Measurements from ENCODE around the gene LAMA2. TPM values are rescaled to one million over a fixed set of nuclear protein-coding genes. Genes with fewer than 3 reads are reported as not detected.

Gene LAMA2
- total RNA-seq, 1 experiment from 2014 or later: 8.2 TPM

GRCh38 chr6:129475477-129476247 lies 592.7 kb downstream of the LAMA2 start:
- intact Hi-C loops (cut with micrococcal nuclease): no loop called here
- POLR2A ChIA-PET: no interaction called here
- Histone ChIP-seq H3K36me3 (ENCODE audit: control insufficient read depth in 1 of 2, insufficient read depth in 2 of 2, low read length in 2 of 2) (no peaks in the 10 kb centered on the region), H3K4me3 (replicated peaks in 1 of 2; ENCODE audit: low read depth in 1 of 2, low read length in 2 of 2) (no peak overlapping the region), H3K27me3 (ENCODE audit: insufficient read depth, low read length) (no peaks in the 10 kb centered on the region), H2AFZ (ENCODE audit: low read depth, low read length, poor library complexity, severe bottlenecking) (no peak overlapping the region), H4K20me1 (ENCODE audit: insufficient read depth) (no peaks in the 10 kb centered on the region), H3K9me3 (ENCODE audit: control insufficient read depth in 1 of 2, insufficient read depth in 1 of 2, low read depth in 1 of 2, low read length in 2 of 2) (no peaks in the 10 kb centered on the region), H3K9me2 (ENCODE audit: insufficient read depth) (no peaks in the 10 kb centered on the region), H3K4me1 (ENCODE audit: control insufficient read depth in 1 of 2, insufficient read depth in 2 of 2, low read length in 2 of 2) (peaks cover 0 to 9% of the 10 kb centered on the region in 2 experiments; a peak in 1 of 4 replicates), H3K27ac (ENCODE audit: low read depth, low read length) (no peak overlapping the region), H3K79me2 (ENCODE audit: insufficient read depth, low read length) (no peaks in the 10 kb centered on the region), H3K9ac (ENCODE audit: low read length) (no peak overlapping the region), H3K4me2 (ENCODE audit: low read length) (no peak overlapping the region)
- RAD21 ChIA-PET (ENCODE audit: low non-redundant PET in 1 of 2, low total read pairs in 2 of 2, uncharacterized antibody in 2 of 2, unreplicated experiment in 2 of 2): no interaction called here
- no peak for TF ChIP-seq ATF3 (IDR thresholded peaks at IDR 0.05)
- no peak for TF ChIP-seq ZNF274 (IDR thresholded peaks at IDR 0.05; ENCODE audit: low read depth, low read length)
- TF ChIP-seq POLR2A (IDR thresholded peaks at IDR 0.05; ENCODE audit: borderline replicate concordance, extremely low read depth, insufficient read depth, insufficient read length): no peak
- TF ChIP-seq TCF7L2 (IDR thresholded peaks at IDR 0.05; ENCODE audit: borderline replicate concordance, extremely low read depth, insufficient read depth, insufficient read length): no peak
- TF ChIP-seq RAD21 (IDR thresholded peaks at IDR 0.05; ENCODE audit: low read depth): no peak
- TF ChIP-seq POLR2AphosphoS5 (IDR thresholded peaks at IDR 0.05; ENCODE audit: low read depth, low read length): no peak
- TF ChIP-seq EZH2 (IDR thresholded peaks at IDR 0.05): no peak
- TF ChIP-seq SRF (IDR thresholded peaks at IDR 0.05; ENCODE audit: low read depth): no peak
- no peak for TF ChIP-seq ZBTB33 (IDR thresholded peaks at IDR 0.05; ENCODE audit: extremely low read depth, insufficient replicate concordance, low read length)
- TF ChIP-seq ZFX (IDR thresholded peaks at IDR 0.05): no peak
- TF ChIP-seq YY1 (IDR thresholded peaks at IDR 0.05; ENCODE audit: extremely low read depth, insufficient replicate concordance, low read depth, low read length): no peak
- TF ChIP-seq CBX3 (IDR thresholded peaks at IDR 0.05; ENCODE audit: low read depth): no peak
- no peak for TF ChIP-seq EGR1 (IDR thresholded peaks at IDR 0.05; ENCODE audit: low read depth)
- TF ChIP-seq CTCF (IDR thresholded peaks at IDR 0.05 in 2 of 3, conservative IDR thresholded peaks at IDR 0.05 in 1 of 3; ENCODE audit: borderline replicate concordance in 1 of 3, insufficient read depth in 1 of 3, low read depth in 2 of 3, low read length in 2 of 3): no peak
- no peak for TF ChIP-seq REST (IDR thresholded peaks at IDR 0.05; ENCODE audit: low read depth)
- TF ChIP-seq SP1 (IDR thresholded peaks at IDR 0.05; ENCODE audit: low read depth): no peak
- DNase-seq (ENCODE audit: low read depth, low spot score) (no peak), ATAC-seq (peak; percentile 53)
- CTCF ChIA-PET: interaction anchor here (1.5 kb wide), 1 partner anchor 101 kb away, joined by 3 read pairs; no protein-coding TSS in a partner anchor
- BruUV-seq (replicated peaks): no TSS peak
